GM12892 (cell line): ENCODE results near the gene MVB12B.

Experiments used
- DNase-seq: peaks from one replicate; pipeline ENCODE4 v3.0.0; 2011; ENCODE audit not compliant: insufficient read length
- FAIRE-seq: peaks from 2 replicates; lab custom pipeline; 2011; peaks lifted over from hg19 to GRCh38; lab: Jason Lieb, UNC
- POLR2A ChIP-seq: IDR thresholded peaks from 2 replicates; pipeline ENCODE4 v1.6.1; 2011; ENCODE audit warnings: low read depth, low read length, control low read depth
- POLR2AphosphoS5 ChIP-seq: IDR thresholded peaks from 2 replicates; pipeline ENCODE4 v1.6.1; 2011; ENCODE audit warnings: low read depth, low read length, control low read depth
- TAF1 ChIP-seq: IDR thresholded peaks from 2 replicates; pipeline ENCODE4 v1.6.1; 2011; ENCODE audit warnings: low read depth, mild to moderate bottlenecking, control low read depth, low read length, borderline replicate concordance

MVB12B gene

DNA sequence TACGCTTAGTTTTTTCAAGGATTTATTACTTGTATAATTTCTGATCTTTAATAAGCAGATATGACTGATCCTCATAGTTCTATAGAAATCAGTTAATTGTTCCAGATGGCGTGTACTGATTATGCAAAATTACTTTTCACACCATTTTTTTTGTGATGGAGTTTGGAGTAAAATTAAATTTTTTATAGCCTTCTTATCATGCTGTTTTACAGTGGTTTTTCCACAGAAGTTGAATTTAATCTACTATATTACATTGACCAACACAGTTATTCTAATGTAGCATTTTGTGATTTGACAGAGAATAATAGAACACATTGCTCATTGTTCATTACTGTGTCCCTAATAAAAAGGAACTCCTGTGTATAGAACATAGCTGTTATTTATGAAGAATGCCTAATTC lies 111.1 kb downstream of the MVB12B start:
- TF ChIP-seq TAF1 = no peak
- TF ChIP-seq POLR2A = no peak
- no peak for TF ChIP-seq POLR2AphosphoS5
- no peak for FAIRE-seq
- no peak for DNase-seq

DNA sequence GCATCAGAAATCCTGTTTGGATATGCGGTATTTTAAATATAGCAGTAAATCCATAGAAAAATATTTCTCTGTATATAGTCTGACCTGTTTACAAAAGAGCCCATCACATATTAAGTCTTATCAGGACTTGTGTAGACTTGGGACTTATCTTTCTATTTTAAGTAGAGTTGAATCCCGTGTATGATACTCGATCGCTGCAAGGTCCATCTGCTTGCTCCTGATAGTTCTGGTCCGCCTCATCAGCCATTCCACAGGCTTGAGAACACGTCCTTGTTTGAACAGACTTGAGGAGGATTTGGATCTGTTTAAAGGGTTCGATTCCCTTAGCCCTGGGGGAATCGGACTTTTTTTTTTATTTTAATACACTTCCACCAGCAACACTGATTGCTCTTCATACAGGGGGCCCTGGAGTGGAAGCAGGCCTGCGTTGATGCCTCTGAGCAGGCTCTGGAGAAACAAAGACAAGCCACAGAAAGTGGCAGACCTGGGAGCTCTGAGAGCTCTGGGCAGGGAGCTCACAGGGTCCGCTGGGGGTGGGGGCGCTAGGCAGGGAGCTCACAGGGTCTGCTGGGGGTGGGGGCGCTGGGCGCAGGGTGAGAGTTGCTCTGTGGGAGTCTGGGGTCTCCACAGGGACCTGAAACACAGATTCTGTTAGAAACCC lies 112.2 kb downstream of the MVB12B start:
- TF ChIP-seq TAF1 (no peak), POLR2AphosphoS5 (no peak)
- DNase-seq (no peak), FAIRE-seq (no peak)

- DNase-seq (no peak), FAIRE-seq (no peak)
- TF ChIP-seq POLR2AphosphoS5 = no peak
- TF ChIP-seq POLR2A = no peak
- no peak for TF ChIP-seq TAF1
Observed at GRCh38 chr9:126439402-126439765, 112.8 kb downstream of the MVB12B start.

DNA sequence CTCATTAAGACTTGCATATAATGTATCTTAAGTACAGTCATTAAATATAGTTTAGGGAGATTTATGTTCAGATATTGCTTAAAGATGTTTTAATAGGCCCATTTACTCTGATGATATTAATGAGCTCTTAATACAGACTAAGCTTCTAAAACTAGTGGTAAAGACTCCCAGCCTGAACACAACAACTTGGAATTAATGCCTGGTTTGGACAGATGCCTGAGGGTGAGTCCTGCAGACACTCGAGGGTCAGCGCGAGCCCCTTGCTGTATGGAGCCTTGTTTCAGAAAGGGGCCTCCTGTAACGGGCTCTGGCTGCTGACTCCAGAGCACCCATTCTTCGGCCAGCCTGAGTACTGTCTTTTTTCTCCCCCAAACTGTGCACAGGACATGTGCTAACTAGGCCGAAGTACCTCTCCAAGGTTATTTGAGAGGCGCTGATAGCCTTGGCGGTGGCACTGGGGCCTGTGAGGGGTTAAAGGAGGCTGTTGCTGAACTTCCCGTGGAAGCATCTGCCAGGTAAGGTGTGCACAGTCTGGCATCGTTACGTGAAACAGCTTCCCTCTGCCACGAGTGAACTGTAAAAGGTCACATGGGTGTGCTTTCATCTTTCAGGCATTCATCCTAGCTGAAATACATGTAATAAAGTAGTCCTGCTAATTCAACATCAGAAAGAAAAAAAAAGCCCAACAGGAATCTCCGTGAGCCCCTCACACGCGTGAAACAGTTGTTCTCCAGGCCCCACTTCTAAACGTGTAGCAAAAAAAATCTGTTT lies 113.4 kb downstream of the MVB12B start:
- FAIRE-seq = no peak
- no peak for DNase-seq
- TF ChIP-seq TAF1 (no peak), POLR2AphosphoS5 (no peak)

DNA sequence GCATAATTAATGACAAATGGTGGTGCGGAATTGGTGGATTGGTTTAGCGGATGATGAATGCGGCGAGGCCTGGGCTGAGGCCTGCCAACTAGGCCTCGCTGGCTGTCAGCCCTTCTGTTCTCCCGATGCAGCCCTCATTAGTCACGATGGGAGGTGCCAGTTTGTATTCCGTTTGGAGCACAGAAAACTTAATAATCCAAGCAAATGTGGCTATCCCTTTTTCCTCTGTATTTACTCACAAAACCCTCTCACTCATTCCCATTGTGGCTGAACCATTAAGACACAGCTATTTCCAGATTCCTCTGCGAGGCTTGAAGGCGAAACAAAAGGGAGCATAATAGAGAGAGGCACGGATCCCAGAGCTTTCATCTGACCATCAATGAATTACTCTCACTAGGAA lies 114.3 kb downstream of the MVB12B start:
- TF ChIP-seq POLR2AphosphoS5 (no peak), POLR2A (no peak), TAF1 (no peak)
- DNase-seq (no peak), FAIRE-seq (no peak)

DNA sequence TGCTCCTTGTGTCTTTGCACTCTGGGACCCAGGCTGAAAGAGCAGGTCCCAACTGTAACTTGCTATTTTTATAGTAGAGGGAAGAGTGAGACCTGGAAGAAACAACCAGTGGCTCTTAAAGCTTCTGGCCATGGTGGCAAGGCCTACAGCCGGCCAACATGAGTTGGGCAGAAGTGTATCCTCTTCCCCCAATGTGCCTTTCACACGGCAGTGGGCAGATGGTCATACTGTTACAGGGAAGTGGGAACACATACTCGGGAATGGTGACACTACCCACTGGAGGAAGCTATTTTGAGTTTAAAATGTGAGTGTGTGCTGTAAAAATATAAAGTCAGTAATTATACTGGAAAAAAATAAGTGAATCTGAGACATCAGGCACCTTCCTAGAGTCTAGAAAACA lies 116.0 kb downstream of the MVB12B start:
- FAIRE-seq (no peak), DNase-seq (no peak)
- no peak for TF ChIP-seq TAF1
- no peak for TF ChIP-seq POLR2AphosphoS5
- no peak for TF ChIP-seq POLR2A

- DNase-seq (no peak), FAIRE-seq (no peak)
- TF ChIP-seq TAF1 (no peak), POLR2AphosphoS5 (no peak), POLR2A (no peak)
Observed at GRCh38 chr9:126443144-126443543, 116.5 kb downstream of the MVB12B start.

DNA sequence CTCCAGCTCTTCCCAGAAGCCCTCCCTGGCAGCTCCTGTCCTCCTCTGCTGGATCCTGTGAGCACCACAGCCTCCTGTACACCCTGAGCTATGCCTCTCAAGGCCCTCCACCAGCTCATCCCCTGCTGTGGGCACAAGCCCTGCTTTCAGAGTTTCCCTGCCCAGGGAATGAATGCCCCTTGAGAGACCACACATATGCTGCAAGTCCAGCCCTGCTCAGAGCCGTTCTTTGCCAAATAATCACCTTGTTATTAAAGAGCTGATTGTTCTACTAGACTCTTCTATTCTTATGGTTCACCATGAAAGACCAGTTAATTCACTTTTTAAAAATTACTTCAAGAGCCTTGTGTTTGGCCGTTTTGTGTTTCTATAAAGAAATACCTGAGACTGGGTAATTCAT lies 121.5 kb downstream of the MVB12B start:
- no peak for DNase-seq
- TF ChIP-seq TAF1 (no peak), POLR2AphosphoS5 (no peak)
- FAIRE-seq = no peak

GRCh38 chr9:126448865-126449577 lies 122.4 kb downstream of the MVB12B start:
- DNase-seq = no peak

DNA sequence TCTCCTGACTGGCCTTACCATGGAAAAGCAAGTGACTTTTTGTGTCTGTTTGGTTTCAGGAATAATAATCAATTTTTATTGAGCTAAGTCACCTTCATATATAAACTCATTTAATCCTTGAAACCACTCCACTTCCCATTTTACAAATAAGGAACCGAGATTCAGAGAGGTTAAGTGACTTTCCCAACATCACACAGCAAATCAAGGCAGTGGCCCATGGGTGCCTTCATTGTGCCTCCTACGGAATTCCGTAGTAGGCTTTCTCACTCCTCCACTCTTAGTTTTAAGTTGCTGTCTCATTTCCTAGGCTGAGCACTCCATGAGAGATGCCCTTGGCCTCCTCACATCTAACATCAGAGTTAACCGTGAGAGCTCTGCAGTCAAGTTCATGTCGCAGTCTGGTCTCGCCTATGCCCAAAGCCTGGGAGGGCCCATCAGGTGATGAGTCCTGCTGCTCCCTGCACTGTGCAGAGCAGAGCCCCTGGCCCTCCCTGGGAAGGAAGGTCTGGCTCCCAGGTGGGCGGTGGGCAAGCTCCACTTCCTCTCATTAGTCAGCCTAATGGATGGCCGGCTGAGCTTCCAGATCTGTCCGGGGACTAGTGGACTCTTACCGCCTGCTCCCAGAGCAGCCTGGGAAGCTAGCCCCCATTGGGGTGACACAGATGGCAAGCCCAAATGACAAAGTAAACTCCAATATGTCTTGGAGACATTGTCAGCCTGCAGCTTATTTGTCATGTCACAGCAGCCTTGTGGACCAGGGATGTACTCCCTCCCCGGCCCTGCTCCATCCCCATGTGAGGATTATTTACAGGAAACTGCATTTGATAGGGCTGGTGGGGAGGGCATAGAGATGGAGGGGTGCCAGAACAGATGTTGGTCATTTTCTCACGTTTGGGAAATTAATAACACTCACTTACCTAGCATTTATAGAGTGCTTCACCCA lies 123.4 kb downstream of the MVB12B start:
- TF ChIP-seq TAF1 = no peak
- no peak for TF ChIP-seq POLR2A
- TF ChIP-seq POLR2AphosphoS5 = no peak
- DNase-seq (no peak), FAIRE-seq (no peak)

More at GRCh38 chr9:126448865-126449577, 122.4 kb downstream of the MVB12B start:
- FAIRE-seq = no peak
- TF ChIP-seq TAF1 (no peak), POLR2AphosphoS5 (no peak), POLR2A (no peak)
